Muscle of leg (tissue), 11 donors: ENCODE results near the gene NARS2. TPM values are rescaled to one million over a fixed set of nuclear protein-coding genes. Genes with fewer than 3 reads are reported as not detected.
A peak's percentile ranks its signal among the peaks of the same experiment; 100 is the strongest.

Experiments
- DNase-seq: peaks from one replicate; pipeline ENCODE4 v3.0.0; 2013
- H3K27ac ChIP-seq: one replicate; pipeline ENCODE4 v1.5.1; 2013; ENCODE audit warnings: mild to moderate bottlenecking, low read length, control low read depth
- H3K27me3 ChIP-seq: one replicate; pipeline ENCODE4 v1.6.1; 2013; ENCODE audit warnings: low read length; ENCODE audit not compliant: control insufficient read depth, insufficient read depth
- H3K36me3 ChIP-seq: one replicate; pipeline ENCODE4 v1.6.1; 2013; ENCODE audit warnings: low read length; ENCODE audit not compliant: control insufficient read depth, insufficient read depth
- H3K4me1 ChIP-seq: one replicate; pipeline ENCODE4 v1.6.1; 2013; ENCODE audit warnings: low read length; ENCODE audit not compliant: control insufficient read depth, insufficient read depth
- H3K4me3 ChIP-seq: one replicate; pipeline ENCODE4 v1.5.1; 2013; ENCODE audit warnings: low read length, control low read depth
- H3K9me3 ChIP-seq: replicated peaks from 2 replicates; pipeline ENCODE4 v1.6.1; 2013; ENCODE audit warnings: low read depth, low read length; ENCODE audit not compliant: control insufficient read depth
- WGBS: methylation state at CpG from one replicate; pipeline ENCODE4 v1.1.5; 2013; ENCODE audit warnings: missing lambda C conversion rate; ENCODE audit not compliant: insufficient coverage; 5-methylcytosine and 5-hydroxymethylcytosine counted together
- polyA plus RNA-seq, 8 donors: library from polyadenylated mRNA; unstranded; fragments of 120-200 nt; gene quantifications; one replicate each; pipeline versions ENCODE4 v1.2.1 to v1.2.3, GENCODE V29; 2013; ENCODE audit warnings: inconsistent platforms in 1 of 8, low replicate concordance in 1 of 8; ENCODE audit not compliant: insufficient read length in 8 of 8, insufficient read depth in 1 of 8
- total RNA-seq: library from RNA; stranded (reverse); fragments of 120-200 nt; gene quantifications from one replicate; pipeline ENCODE4 v1.2.4, GENCODE V29; 2013

The NARS2 gene
- total and polyA plus RNA-seq, 9 donors: 11.5 to 20.3 (median 14.9) TPM

DNA sequence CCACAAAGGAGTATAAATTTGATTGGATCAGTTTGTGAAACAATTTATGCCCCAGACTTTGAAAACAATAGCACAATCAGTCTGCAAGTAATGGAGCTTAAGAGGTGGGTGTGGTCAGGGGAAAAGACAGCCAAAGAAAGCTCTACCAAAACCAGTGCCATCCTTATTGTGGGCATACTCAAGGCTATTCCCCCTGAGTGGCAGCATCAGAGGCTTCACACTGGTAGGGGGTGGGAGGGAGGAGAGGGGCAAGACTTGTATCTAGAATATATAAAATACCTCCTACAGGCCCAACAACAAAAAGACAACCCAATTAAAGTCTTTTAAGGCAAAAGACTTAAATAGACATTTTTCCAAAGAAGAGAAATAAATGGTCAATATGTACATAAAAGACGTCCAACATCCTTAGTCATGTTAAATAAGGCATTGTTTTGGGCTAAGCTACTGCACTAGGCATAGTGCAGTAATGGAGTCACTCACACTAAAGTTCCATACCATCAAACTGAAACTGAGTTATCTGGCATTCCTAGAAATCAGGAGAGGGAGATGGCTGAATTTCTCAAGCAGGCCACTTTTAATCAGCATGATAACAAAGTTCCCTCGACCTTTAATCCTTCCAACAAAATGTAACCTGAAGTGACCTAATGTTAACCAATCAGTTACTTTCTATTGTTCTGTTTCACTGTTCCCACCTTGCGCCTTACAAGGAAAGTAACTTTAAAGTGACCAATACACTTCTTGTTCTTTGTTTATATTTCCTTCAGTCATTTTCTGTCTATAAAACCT is 24.8 kb downstream of the NARS2 start:
- H3K4me1 ChIP-seq: peaks cover 2% of the 10 kb centered on the region
- no peaks in the 10 kb centered on the region for H3K27me3 ChIP-seq
- DNase-seq: no peak
- H3K9me3 ChIP-seq: no peaks in the 10 kb centered on the region
- no peak overlapping the region for H3K27ac ChIP-seq
- H3K4me3 ChIP-seq: no peak overlapping the region
- no peaks in the 10 kb centered on the region for H3K36me3 ChIP-seq
- no CpG with 5 or more reads among the region's 3 CpGs for WGBS

DNA sequence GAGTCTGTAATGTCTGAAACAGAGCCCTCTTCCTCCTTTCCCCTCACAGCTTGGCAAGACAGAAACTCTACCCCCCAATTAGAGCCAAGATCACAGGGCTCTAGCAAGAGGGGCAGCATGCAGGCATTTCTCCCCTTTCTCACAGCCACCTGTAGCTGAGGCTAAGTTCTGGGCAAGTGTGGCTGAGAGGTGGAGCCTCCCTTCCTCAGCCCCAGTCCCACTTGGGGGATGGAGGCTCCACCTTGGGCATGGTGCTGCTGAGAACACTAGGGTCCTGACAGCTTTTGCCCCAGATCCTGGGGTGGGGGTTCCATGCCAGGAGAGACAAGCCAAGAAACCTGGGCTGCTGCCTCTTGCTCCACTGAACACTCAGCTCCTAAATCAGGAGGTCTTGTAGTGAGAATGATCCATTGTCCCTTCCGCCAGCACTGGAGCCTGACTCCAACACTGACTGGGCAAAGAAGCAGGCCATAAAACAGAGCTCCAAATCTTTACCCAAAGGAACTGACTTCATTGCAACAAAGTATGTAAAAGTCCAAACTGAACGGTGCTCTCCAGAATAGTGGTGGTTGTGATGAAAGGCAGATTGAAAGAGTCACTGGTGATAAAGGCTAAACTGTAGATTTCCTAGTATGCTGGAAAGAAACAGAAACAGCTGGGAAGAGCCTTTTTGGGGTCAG is 25.6 kb downstream of the NARS2 start:
- peak; percentile 83 for DNase-seq
- 33% methylated on average over 1 of the region's 2 CpGs for WGBS
- peaks cover 2% of the 10 kb centered on the region for H3K4me1 ChIP-seq
- no peak overlapping the region for H3K4me3 ChIP-seq
- no peaks in the 10 kb centered on the region for H3K27me3 ChIP-seq
- H3K27ac ChIP-seq: no peak overlapping the region
- no peaks in the 10 kb centered on the region for H3K36me3 ChIP-seq
- no peaks in the 10 kb centered on the region for H3K9me3 ChIP-seq

DNA sequence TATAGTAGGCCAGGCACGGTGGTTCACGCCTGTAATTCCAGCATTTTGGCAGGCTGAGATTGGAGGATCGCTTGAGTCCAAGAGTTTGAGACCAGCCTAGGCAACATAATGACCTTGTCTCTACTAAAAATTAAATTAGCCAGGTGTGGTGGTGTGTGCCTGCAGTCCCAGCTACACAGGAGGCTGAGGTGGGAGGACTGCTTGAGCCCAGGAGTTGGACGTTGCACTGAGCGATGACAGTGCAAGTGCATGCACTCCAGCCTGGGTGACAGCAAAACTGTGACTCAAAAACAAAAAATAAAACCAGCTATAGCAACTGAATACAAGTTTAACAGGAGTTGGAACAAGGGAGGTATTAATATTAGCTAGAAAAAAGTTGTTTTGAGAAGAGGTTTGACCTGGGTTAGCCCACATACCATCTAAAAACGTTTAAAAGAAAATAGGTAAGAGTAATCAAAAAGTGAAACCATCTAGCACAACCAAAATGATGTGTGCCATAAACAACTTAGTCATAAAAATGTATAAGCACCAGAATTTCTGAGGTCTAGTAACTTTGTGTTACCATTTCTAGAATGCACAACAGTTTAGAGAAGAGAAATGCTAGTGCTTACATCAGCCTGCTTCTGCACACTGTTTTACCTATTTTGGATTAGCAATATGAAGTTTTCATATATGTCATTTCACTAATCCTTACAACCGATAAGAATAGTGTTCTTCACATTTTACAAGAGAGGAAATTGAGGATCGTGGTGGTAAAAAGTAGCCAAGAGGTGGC is 26.5 kb downstream of the NARS2 start:
- peaks cover 2% of the 10 kb centered on the region for H3K4me1 ChIP-seq
- H3K36me3 ChIP-seq: no peaks in the 10 kb centered on the region
- 100% methylated on average over 3 of the region's 8 CpGs for WGBS
- no peak overlapping the region for H3K27ac ChIP-seq
- no peaks in the 10 kb centered on the region for H3K27me3 ChIP-seq
- H3K4me3 ChIP-seq: no peak overlapping the region
- no peaks in the 10 kb centered on the region for H3K9me3 ChIP-seq
- no peak for DNase-seq

DNA sequence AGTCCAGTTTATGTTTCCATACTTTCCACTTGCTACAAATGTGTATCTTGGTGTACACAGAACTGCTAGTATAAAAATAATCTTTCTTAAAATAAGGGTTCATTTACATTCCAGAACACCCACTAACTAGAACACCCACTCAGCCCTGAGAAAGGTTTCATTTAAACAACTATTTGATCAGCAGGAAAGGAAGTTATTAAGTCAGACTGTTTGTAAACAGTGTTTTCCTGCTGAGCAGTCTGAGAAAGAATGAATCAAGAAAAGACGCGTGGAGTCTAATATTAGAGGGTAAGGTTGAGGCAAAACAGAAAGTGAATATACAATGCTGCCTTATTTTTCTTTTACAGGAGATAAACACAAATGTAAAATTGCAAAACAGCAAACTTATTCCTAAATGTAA is 32.7 kb downstream of the NARS2 start:
- Histone ChIP-seq H3K27ac (no peak overlapping the region), H3K4me3 (no peak overlapping the region), H3K36me3 (peaks cover 2% of the 10 kb centered on the region), H3K27me3 (no peaks in the 10 kb centered on the region), H3K4me1 (no peaks in the 10 kb centered on the region), H3K9me3 (no peaks in the 10 kb centered on the region)
- WGBS: no CpG with 5 or more reads among the region's 2 CpGs
- no peak for DNase-seq

DNA sequence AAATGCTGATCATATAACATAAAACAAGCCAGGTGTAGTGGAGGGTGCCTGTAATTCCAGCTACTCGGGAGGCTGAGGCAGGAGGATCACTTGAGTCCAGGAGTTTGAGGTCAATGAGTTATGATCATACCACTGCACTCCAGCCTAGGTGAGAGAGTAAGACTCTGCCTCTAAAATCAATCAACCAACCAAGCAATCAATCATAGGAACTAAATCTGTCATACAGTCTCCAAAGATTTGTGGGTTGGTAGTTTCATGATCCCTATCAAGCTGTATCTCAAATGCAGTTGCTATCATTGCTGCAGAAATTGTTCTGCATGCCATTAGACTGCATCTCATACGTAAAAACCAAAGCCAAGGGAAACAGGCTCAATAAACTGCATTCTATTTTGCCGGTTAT is 33.1 kb downstream of the NARS2 start:
- H3K4me1 ChIP-seq: no peaks in the 10 kb centered on the region
- H3K4me3 ChIP-seq: no peak overlapping the region
- peaks cover 2% of the 10 kb centered on the region for H3K36me3 ChIP-seq
- DNase-seq: no peak
- no CpG with 5 or more reads among the region's 3 CpGs for WGBS
- H3K27ac ChIP-seq: no peak overlapping the region
- no peaks in the 10 kb centered on the region for H3K9me3 ChIP-seq
- H3K27me3 ChIP-seq: no peaks in the 10 kb centered on the region

DNA sequence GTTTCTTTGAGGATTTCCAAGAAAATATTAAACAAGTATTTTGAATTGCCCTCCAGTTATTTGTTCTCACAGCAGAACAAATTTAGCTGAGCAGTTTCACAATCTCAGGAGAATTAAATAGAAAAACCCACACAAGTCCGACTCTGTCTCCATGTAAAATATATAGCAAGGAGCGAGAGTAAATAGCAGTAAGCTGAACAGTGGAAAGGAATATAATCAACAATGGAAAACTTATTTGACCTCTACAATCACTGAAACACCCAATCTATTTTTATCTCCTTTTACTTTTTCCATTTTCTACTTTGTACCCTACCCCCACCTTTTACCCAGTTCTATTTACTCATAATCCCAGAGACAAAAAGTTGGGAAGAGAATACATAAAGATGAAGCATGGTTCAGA is 34.4 kb downstream of the NARS2 start:
- WGBS: no CpG with 5 or more reads among the region's 2 CpGs
- Histone ChIP-seq H3K36me3 (peaks cover 2% of the 10 kb centered on the region), H3K9me3 (no peaks in the 10 kb centered on the region), H3K4me1 (no peaks in the 10 kb centered on the region), H3K27ac (no peak overlapping the region), H3K27me3 (no peaks in the 10 kb centered on the region), H3K4me3 (no peak overlapping the region)
- peak; percentile 13 for DNase-seq

DNA sequence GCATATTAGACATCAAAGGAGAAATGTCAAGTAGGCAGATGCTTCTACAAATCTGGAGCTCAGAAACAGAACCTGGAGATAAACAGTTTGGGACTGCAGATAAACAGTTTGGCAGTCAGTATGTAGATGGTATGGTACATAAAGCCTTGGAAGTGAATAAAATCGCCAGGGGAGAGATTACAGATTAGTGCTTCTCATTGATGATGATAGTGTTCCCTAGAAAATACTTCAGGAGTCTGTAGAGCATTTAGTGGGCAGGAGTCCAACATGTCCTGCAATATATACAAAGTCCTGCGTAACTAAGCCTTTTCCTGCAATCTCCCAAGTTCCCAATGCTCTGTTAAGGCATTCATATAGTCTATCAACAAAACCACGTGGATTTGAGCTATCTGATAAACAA is 35.2 kb downstream of the NARS2 start:
- no peaks in the 10 kb centered on the region for H3K9me3 ChIP-seq
- H3K4me1 ChIP-seq: no peaks in the 10 kb centered on the region
- no peak overlapping the region for H3K27ac ChIP-seq
- no CpG with 5 or more reads among the region's 3 CpGs for WGBS
- no peaks in the 10 kb centered on the region for H3K27me3 ChIP-seq
- peaks cover 2% of the 10 kb centered on the region for H3K36me3 ChIP-seq
- no peak overlapping the region for H3K4me3 ChIP-seq
- DNase-seq: peak; percentile 27

DNA sequence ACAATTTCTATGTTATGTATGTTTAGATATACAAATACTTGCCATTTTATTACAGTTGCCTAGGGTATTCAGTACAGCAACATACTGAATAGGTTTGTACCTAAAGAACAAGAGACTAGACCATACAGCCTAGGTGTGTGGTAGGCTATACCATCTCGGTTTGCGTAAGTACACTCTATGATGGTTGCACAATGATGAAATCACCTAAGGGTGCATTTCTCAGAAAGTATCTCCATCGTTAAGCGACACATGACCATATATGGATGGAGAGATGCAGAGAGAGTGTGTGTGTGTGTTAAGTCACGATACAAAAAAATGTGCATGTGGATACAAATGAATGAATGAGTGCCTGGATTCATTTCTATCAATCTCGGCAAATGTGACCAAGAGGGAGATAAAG is 37.7 kb downstream of the NARS2 start:
- Histone ChIP-seq H3K4me1 (no peaks in the 10 kb centered on the region), H3K4me3 (no peak overlapping the region), H3K36me3 (peaks cover 2% of the 10 kb centered on the region), H3K27me3 (no peaks in the 10 kb centered on the region), H3K9me3 (no peaks in the 10 kb centered on the region), H3K27ac (no peak overlapping the region)
- WGBS: 100% methylated on average over 1 of the region's 6 CpGs
- no peak for DNase-seq

DNA sequence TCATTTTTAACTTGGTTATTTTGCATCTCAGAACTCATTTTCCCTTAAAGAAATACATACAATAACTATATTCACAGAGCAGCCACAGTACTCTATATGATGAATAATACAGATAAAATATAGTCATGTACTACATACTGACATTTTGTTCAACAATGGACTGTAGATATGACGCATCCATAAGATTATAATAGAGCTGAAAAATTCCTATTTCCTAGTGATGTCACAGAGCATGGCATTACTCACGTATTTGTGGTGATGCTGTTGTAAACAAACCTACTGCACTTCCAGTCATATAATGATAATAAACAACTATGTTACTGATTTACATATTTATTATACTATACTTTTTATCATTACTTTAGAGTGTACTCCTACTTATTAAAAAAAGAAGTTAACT is 38.7 kb downstream of the NARS2 start:
- no peak overlapping the region for H3K4me3 ChIP-seq
- peaks cover 2% of the 10 kb centered on the region for H3K36me3 ChIP-seq
- WGBS: no CpG with 5 or more reads among the region's 2 CpGs
- H3K4me1 ChIP-seq: no peaks in the 10 kb centered on the region
- no peaks in the 10 kb centered on the region for H3K9me3 ChIP-seq
- H3K27ac ChIP-seq: no peak overlapping the region
- DNase-seq: no peak
- no peaks in the 10 kb centered on the region for H3K27me3 ChIP-seq

DNA sequence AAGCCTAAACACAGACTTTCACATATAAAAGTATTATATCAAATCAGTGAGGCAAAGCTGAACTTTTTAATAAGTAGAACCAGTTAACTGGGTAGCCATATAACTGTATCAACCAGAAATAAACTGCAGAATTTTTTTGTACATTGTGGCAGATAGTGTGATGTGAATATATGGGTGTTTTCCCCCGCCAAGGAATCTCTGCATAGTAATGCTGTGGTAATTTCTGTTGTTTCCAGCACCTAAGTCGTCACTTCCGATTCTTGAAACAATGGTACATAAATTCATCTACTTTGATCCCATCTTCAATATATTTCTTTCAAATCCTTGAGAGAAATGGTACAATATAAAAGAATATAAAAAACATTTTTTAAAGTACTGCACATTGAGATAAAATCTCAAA is 39.6 kb downstream of the NARS2 start:
- Histone ChIP-seq H3K9me3 (no peaks in the 10 kb centered on the region), H3K4me1 (no peaks in the 10 kb centered on the region)
- no CpG with 5 or more reads among the region's 3 CpGs for WGBS

More for the DNA sequence above, 39.6 kb downstream of the NARS2 start:
- H3K27me3 ChIP-seq: no peaks in the 10 kb centered on the region
- DNase-seq: no peak
- no peak overlapping the region for H3K27ac ChIP-seq
- peaks cover 2% of the 10 kb centered on the region for H3K36me3 ChIP-seq
- no peak overlapping the region for H3K4me3 ChIP-seq
